Measurements from ENCODE around the gene GLRA3.

DNA sequence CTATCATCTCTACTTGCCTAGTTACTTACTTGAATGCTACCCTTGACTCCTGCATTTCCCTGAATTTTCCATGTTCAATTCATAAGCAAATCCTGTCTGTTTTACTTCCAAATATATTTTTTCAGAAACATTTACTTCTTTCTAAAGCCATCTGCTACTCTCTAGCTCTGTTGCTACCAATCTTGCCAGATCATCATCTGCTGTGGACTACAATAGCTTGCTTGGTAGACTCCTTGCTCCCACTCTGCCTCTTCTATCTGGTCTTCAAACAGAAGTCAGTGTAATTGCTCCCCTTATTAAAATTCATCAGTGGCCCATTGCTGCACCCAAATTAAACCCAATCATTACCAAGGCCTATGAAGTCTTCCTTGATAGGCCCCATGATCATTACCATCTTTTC, 155.2 kb downstream of the GLRA3 start:
- TF ChIP-seq POLR2A (IDR thresholded peaks at IDR 0.05; ENCODE audit: low read length): no peak
- no peak for TF ChIP-seq GATA1 (IDR thresholded peaks at IDR 0.05; ENCODE audit: low read depth, low read length)

Measured in erythroblast (primary cell).